Vagina (tissue), 2 donors: ENCODE measurements around the gene PLA2R1. TPM values are rescaled to one million over a fixed set of nuclear protein-coding genes. Genes with fewer than 3 reads are reported as not detected.

Experiments used
- DNase-seq, 2 donors: peaks; one replicate each; pipeline ENCODE4 v3.0.0-alpha.2; 2017; ENCODE audit errors: extremely low spot score in 2 of 2
- H3K27ac ChIP-seq: fragments of 200-600 bp; sonication (generic); one replicate; pipeline ENCODE4 v1.5.1; 2019
- H3K27me3 ChIP-seq: fragments of 200-600 bp; sonication (generic); one replicate; pipeline ENCODE4 v1.5.1; 2019
- H3K36me3 ChIP-seq, 2 donors: fragments of 200-600 bp; sonication (generic); one replicate each; pipeline ENCODE4 v1.5.1; 2017 to 2019
- H3K4me1 ChIP-seq: fragments of 200-600 bp; sonication (generic); one replicate; pipeline ENCODE4 v1.5.1; 2019
- H3K4me3 ChIP-seq, 2 donors: fragments of 200-600 bp; sonication (generic); 1 replicate in 1 of 2; 2 replicates in 1 of 2; pipeline ENCODE4 v1.5.1; 2016 to 2019
- H3K9me3 ChIP-seq: fragments of 200-600 bp; sonication (generic); one replicate; pipeline ENCODE4 v1.5.1; 2019
- CTCF ChIP-seq, 3 experiments: fragments of 450-650 bp in 2 of 3; fragments of 200-600 bp in 1 of 3; sonication (generic) in 1 of 3; IDR thresholded peaks; one replicate each; pipeline ENCODE4 v1.5.1; 2017 to 2019; ENCODE audit warnings: antibody characterized with exemption in 3 of 3, mild to moderate bottlenecking in 2 of 3, moderate library complexity in 2 of 3
- POLR2A ChIP-seq, 2 donors: fragments of 450-650 bp; IDR thresholded peaks; one replicate each; pipeline ENCODE4 v1.6.1; 2017; ENCODE audit warnings: antibody characterized with exemption in 2 of 2, mild to moderate bottlenecking in 2 of 2, moderate library complexity in 2 of 2
- POLR2AphosphoS5 ChIP-seq, 2 donors: sonication (generic); formaldehyde crosslinking; IDR thresholded peaks; one replicate each; pipeline ENCODE4 v1.9.0; 2017; ENCODE audit warnings: antibody characterized with exemption in 2 of 2, mild to moderate bottlenecking in 2 of 2, low read depth in 1 of 2; ENCODE audit not compliant: insufficient read depth in 1 of 2
- intact Hi-C: fragments of 100-400 bp; cut with DNase I; formaldehyde crosslinking; loops from one replicate; pipeline ENCODE4 v1.15.1; 2023
- total RNA-seq: library from RNA; depleted of rRNA; stranded (reverse); fragments of >200 nt; gene quantifications from one replicate; pipeline ENCODE4 v1.2.3, GENCODE V29; 2016

PLA2R1 gene
- total RNA-seq, 1 donor from 2014 or later, result 24.3 TPM

GRCh38 chr2:159892990-159893810 is 169.2 kb downstream of the PLA2R1 start:
- intact Hi-C loops, result no loop called here
- no peaks in the 10 kb centered on the region for H3K27me3 ChIP-seq

DNA sequence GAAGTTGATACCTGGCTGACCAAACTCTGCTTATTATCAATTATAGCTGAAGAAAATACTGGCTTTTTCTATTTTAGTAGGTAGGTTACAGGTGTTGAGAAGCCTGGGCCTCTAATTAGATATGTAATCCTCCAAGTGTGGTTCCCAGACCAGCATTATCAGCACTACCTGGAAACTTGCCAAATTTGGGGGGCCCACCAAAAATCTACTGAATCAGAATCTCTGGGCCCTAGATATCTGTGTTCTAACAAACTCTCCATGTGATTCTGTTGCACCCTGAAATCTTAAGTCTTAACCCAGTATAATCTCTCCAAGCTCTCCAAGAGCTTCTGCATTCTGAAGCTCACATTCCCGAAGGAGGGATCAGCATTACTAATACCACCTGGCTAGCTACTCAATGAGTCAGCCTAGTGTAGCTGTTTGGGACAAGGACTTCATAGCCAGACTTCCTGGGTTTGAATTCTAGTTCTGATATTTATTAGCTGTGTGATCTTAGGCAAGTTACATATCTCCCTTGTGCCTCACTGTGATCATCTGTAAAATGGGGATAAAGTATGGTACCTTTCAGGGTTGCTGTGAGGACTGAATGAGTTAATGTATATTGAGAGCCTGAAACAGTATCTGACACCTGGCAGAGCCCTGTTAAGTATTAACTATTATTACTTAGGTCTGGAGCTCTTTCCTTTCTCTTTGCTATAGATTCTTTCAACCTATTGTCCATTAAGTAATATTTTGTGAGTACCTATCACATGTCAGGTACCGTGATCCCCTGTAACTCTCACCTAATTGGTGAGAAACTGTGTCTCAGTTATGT is 170.3 kb downstream of the PLA2R1 start:
- Histone ChIP-seq H3K4me3 (no peak overlapping the region), H3K27ac (no peak overlapping the region), H3K36me3 (no peaks in the 10 kb centered on the region), H3K27me3 (no peaks in the 10 kb centered on the region), H3K4me1 (no peaks in the 10 kb centered on the region), H3K9me3 (no peaks in the 10 kb centered on the region)
- DNase-seq, result no peak
- intact Hi-C loops, result no loop called here
- TF ChIP-seq POLR2A (IDR thresholded peaks at IDR 0.05) (no peak), POLR2AphosphoS5 (IDR thresholded peaks at IDR 0.05; ENCODE audit: insufficient read depth in 1 of 2, low read depth in 1 of 2) (no peak), CTCF (IDR thresholded peaks at IDR 0.05) (no peak)

More at GRCh38 chr2:159892990-159893810, 169.2 kb downstream of the PLA2R1 start:
- TF ChIP-seq POLR2A (IDR thresholded peaks at IDR 0.05), result no peak
- no peak for TF ChIP-seq POLR2AphosphoS5 (IDR thresholded peaks at IDR 0.05; ENCODE audit: insufficient read depth in 1 of 2, low read depth in 1 of 2)
- TF ChIP-seq CTCF (IDR thresholded peaks at IDR 0.05), result no peak
- H3K36me3 ChIP-seq, result no peaks in the 10 kb centered on the region
- DNase-seq, result no peak
- no peak overlapping the region for H3K27ac ChIP-seq
- H3K9me3 ChIP-seq, result no peaks in the 10 kb centered on the region
- no peak overlapping the region for H3K4me3 ChIP-seq
- H3K4me1 ChIP-seq, result no peaks in the 10 kb centered on the region

- DNase-seq, result no peak
- no peaks in the 10 kb centered on the region for H3K36me3 ChIP-seq
- no peak for TF ChIP-seq CTCF (IDR thresholded peaks at IDR 0.05)
- no peak for TF ChIP-seq POLR2AphosphoS5 (IDR thresholded peaks at IDR 0.05; ENCODE audit: insufficient read depth in 1 of 2, low read depth in 1 of 2)
- TF ChIP-seq POLR2A (IDR thresholded peaks at IDR 0.05), result no peak
- H3K27me3 ChIP-seq, result no peaks in the 10 kb centered on the region
- no peak overlapping the region for H3K27ac ChIP-seq
- H3K9me3 ChIP-seq, result no peaks in the 10 kb centered on the region
- H3K4me1 ChIP-seq, result no peaks in the 10 kb centered on the region
- intact Hi-C loops, result no loop called here
- no peak overlapping the region for H3K4me3 ChIP-seq
Observed at GRCh38 chr2:159891267-159891588, 171.2 kb downstream of the PLA2R1 start.

DNA sequence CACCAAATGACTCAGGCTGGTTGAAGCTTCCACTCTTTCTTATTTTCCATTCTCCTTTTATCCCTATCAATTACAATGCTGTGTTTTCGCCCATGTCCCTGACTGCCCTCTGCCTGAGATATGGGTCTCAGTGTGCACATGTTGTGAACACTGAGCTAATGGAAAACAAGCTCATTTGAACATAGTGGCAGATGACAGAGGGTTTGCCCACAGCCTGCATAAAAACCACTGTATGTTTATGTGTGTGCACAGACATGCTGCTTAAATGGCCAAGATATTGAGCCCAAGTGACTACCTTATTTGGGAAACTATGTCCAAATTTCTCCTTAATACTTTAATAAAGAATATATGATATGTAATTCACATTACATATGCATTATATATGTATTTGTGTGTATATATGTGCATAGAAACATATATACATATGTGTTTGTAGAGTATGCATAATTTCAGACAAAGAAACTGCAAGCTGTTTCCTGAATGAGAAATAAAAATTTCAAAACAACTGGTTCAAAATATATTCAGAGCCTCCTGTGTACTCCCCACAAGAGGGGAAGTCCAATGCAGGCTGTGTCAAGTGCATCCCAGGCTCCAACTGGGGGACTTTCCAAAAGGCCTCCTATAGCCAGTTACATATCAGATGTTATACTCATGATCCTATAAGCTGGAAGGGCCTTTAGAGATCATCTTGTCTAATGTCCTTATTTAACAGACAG is 171.7 kb downstream of the PLA2R1 start:
- intact Hi-C loops, result no loop called here
- no peaks in the 10 kb centered on the region for H3K4me1 ChIP-seq
- no peak overlapping the region for H3K27ac ChIP-seq
- TF ChIP-seq POLR2AphosphoS5 (IDR thresholded peaks at IDR 0.05; ENCODE audit: insufficient read depth in 1 of 2, low read depth in 1 of 2), result no peak
- TF ChIP-seq CTCF (IDR thresholded peaks at IDR 0.05), result no peak
- TF ChIP-seq POLR2A (IDR thresholded peaks at IDR 0.05), result no peak
- no peaks in the 10 kb centered on the region for H3K9me3 ChIP-seq
- DNase-seq, result no peak
- H3K4me3 ChIP-seq, result no peak overlapping the region
- H3K27me3 ChIP-seq, result no peaks in the 10 kb centered on the region
- H3K36me3 ChIP-seq, result no peaks in the 10 kb centered on the region
